HFFc6 (cell line): ENCODE measurements around the gene TOX2. TPM values are rescaled to one million over a fixed set of nuclear protein-coding genes. Genes with fewer than 3 reads are reported as not detected.

Experiments
- DNase-seq: peaks from one replicate; pipeline ENCODE4 v3.0.0-alpha.2; 2018
- H3K27ac Mint-ChIP-seq: 2 replicates; pipeline ENCODE4 v1.8.0; 2020; ENCODE audit warnings: mild to moderate bottlenecking, mixed read lengths
- H3K27me3 Mint-ChIP-seq: 2 replicates; pipeline ENCODE4 v1.8.0; 2021; ENCODE audit warnings: mild to moderate bottlenecking, moderate library complexity, mixed read lengths; ENCODE audit not compliant: insufficient read depth
- H3K36me3 Mint-ChIP-seq: 2 replicates; pipeline ENCODE4 v1.8.0; 2021; ENCODE audit warnings: low read depth, mixed read lengths
- H3K4me1 Mint-ChIP-seq: 2 replicates; pipeline ENCODE4 v1.8.0; 2020; ENCODE audit warnings: low read depth, mixed read lengths
- H3K4me3 Mint-ChIP-seq: 2 replicates; pipeline ENCODE4 v1.8.0; 2020; ENCODE audit warnings: mild to moderate bottlenecking, moderate library complexity, mixed read lengths
- H3K9me3 Mint-ChIP-seq: 2 replicates; pipeline ENCODE4 v1.8.0; 2020; ENCODE audit warnings: mild to moderate bottlenecking, mixed read lengths
- total RNA-seq, 6 experiments: library from RNA; stranded (reverse); fragmentation: NEBNext Ultra II Directional; extraction: Animal tissue kit (Norgen Biotek cat#: 25700); gene quantifications; 2 replicates in 1 of 6; 3 replicates in 5 of 6; pipeline ENCODE4 v1.2.3, GENCODE V29; 2021
- TF ChIP-seq, protein P1 (sequence below): fragments of 200-600 bp; sonication (generic); IDR thresholded peaks from 2 replicates; pipeline ENCODE4 v1.5.0; 2021; ENCODE audit warnings: antibody characterized with exemption, mild to moderate bottlenecking

TOX2 gene
- total RNA-seq, 6 experiments from 2014 or later, result 46.1 to 68.2 (median 60.2) TPM

- Mint-ChIP-seq H3K27me3 (no peaks in the 10 kb centered on the region; the same call in 1 of the 2 replicates), H3K36me3 (peaks cover 37% of the 10 kb centered on the region), H3K27ac (peak overlapping the region; percentile 95), H3K4me3 (peak overlapping the region; percentile 57), H3K4me1 (peaks cover 88% of the 10 kb centered on the region), H3K9me3 (no peaks in the 10 kb centered on the region; the same call in 1 of the 2 replicates)
- peak; percentile 95 for DNase-seq
- TF ChIP-seq, protein P1, sequence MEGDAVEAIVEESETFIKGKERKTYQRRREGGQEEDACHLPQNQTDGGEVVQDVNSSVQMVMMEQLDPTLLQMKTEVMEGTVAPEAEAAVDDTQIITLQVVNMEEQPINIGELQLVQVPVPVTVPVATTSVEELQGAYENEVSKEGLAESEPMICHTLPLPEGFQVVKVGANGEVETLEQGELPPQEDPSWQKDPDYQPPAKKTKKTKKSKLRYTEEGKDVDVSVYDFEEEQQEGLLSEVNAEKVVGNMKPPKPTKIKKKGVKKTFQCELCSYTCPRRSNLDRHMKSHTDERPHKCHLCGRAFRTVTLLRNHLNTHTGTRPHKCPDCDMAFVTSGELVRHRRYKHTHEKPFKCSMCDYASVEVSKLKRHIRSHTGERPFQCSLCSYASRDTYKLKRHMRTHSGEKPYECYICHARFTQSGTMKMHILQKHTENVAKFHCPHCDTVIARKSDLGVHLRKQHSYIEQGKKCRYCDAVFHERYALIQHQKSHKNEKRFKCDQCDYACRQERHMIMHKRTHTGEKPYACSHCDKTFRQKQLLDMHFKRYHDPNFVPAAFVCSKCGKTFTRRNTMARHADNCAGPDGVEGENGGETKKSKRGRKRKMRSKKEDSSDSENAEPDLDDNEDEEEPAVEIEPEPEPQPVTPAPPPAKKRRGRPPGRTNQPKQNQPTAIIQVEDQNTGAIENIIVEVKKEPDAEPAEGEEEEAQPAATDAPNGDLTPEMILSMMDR, result no peak
Observed at GRCh38 chr20:43955062-43955749, 40.6 kb downstream of the TOX2 start.

DNA sequence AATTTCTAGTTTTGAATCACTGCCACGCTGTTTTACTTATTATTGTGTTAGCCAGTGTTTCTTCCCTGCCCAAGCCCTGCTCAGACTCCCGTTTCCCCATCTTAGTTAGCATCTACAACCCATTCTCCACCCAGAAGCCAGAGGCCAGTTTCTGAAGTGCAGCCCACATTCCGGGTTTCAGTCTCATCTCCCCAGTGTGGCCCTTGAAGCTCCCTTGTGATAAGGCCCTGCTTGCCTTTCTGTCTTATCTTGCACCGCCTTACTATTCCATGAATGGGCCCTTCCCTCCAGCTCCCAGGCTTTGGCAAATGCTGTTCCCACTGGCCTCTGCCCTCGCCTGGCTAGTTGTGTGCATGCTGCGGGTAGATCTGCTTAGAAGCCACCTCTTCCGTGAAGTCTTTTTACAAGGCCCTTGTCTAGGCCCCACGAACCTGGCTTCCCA, 41.1 kb downstream of the TOX2 start:
- Mint-ChIP-seq H3K4me1 (peaks cover 83% of the 10 kb centered on the region), H3K9me3 (no peaks in the 10 kb centered on the region; the same call in 1 of the 2 replicates), H3K36me3 (peaks cover 32% of the 10 kb centered on the region), H3K27ac (peak overlapping the region; percentile 95), H3K4me3 (peak overlapping the region; percentile 57), H3K27me3 (no peaks in the 10 kb centered on the region; the same call in 1 of the 2 replicates)
- no peak for DNase-seq
- TF ChIP-seq, protein P1, result no peak; the same call in 1 of the 2 replicates

DNA sequence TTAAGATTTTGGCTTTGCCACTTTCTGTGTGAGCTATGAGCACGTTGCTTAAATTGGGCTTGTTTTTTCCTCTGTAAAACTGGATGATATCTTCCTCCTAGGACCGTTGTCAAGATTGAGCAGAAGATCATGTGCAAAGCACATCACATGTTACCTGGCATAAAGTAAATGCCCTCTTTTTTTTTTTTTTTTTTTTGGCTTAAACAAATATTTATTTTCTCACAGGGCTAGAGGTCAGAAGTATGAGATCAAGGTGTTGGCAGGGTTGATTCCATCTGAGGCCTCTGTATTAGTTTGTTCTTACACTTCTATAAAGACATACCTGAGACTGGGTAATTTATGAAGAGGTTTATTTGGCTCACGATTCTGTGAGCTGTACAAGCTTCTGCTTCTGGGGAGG, 42.7 kb downstream of the TOX2 start:
- Mint-ChIP-seq H3K4me1 (peaks cover 85% of the 10 kb centered on the region), H3K9me3 (no peaks in the 10 kb centered on the region; the same call in 1 of the 2 replicates), H3K4me3 (no peak overlapping the region), H3K27ac (peak overlapping the region; percentile 95), H3K27me3 (no peaks in the 10 kb centered on the region; the same call in 1 of the 2 replicates), H3K36me3 (peaks cover 32% of the 10 kb centered on the region)
- TF ChIP-seq, protein P1, result no peak
- no peak for DNase-seq

DNA sequence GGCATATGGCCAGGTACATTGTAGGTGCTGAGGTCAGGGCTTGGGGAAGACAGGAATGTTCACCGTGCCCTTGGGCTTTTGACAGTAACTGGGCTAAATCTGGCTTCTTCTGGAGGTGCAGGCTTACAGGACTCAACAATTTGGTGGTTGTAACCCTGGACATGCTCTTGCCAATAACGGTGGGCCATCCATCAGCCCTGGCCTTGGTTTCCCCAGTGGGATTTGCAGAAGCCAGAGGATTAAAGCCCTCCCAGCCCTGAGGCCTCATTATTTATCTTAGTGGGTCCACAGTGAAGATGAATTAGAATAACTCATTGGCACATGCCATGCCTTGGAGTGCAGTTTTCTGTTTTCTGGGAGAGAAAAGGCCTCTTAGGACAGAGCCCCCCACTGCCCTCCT, 44.0 kb downstream of the TOX2 start:
- H3K27ac Mint-ChIP-seq, result peak overlapping the region; percentile 55; the same call in 1 of the 2 replicates
- no peak overlapping the region for H3K4me3 Mint-ChIP-seq
- peaks cover 32% of the 10 kb centered on the region for H3K36me3 Mint-ChIP-seq
- H3K9me3 Mint-ChIP-seq, result no peaks in the 10 kb centered on the region; the same call in 1 of the 2 replicates
- DNase-seq, result no peak
- TF ChIP-seq, protein P1, result no peak
- H3K27me3 Mint-ChIP-seq, result no peaks in the 10 kb centered on the region; the same call in 1 of the 2 replicates
- peaks cover 85% of the 10 kb centered on the region for H3K4me1 Mint-ChIP-seq

GRCh38 chr20:43959079-43959919, 44.6 kb downstream of the TOX2 start:
- Mint-ChIP-seq H3K4me3 (no peak overlapping the region; the same call in 1 of the 2 replicates), H3K4me1 (peaks cover 79% of the 10 kb centered on the region), H3K27me3 (peaks cover 3% of the 10 kb centered on the region), H3K36me3 (peaks cover 35% of the 10 kb centered on the region), H3K9me3 (no peaks in the 10 kb centered on the region; the same call in 1 of the 2 replicates), H3K27ac (peak overlapping the region; percentile 54; the same call in 1 of the 2 replicates)
- TF ChIP-seq, protein P1, result no peak
- no peak for DNase-seq
